ENCODE data around the gene UBAP2L. TPM values are rescaled to one million over a fixed set of nuclear protein-coding genes. Genes with fewer than 3 reads are reported as not detected.

The UBAP2L gene
- total and polyA plus RNA-seq, 2 donors (not counting 1 experiment from before 2014, with no cell fraction given) = 147 to 218 TPM

- H3K27ac Mint-ChIP-seq = peak overlapping the region; percentile 69
- no peaks in the 10 kb centered on the region for H3K27me3 Mint-ChIP-seq
- Histone ChIP-seq H3K79me2 (ENCODE audit: control insufficient read depth, insufficient read depth, low read length) (peaks cover 99% of the 10 kb centered on the region), H3K4me2 (replicated peaks; ENCODE audit: low read depth, low read length, poor library complexity, severe bottlenecking) (peak overlapping the region; percentile 96), H3K4me3 (ENCODE audit: control extremely low read depth in 1 of 5, extremely low read depth in 1 of 5, insufficient read depth in 1 of 5, low read depth in 2 of 5, low read length in 4 of 5) (no peak overlapping the region), H3K36me3 (replicated peaks in 1 of 2; ENCODE audit: control extremely low read depth in 1 of 2, control insufficient read depth in 1 of 2, extremely low read depth in 1 of 2, insufficient read depth in 2 of 2, low read length in 1 of 2) (peaks cover 12 to 51% of the 10 kb centered on the region in 2 experiments), H3K9ac (ENCODE audit: low read length) (peak overlapping the region; percentile 9), H4K20me1 (ENCODE audit: control insufficient read depth, insufficient read depth, low read length, poor library complexity, severe bottlenecking) (peaks cover 81% of the 10 kb centered on the region), H3K27me3 (replicated peaks in 1 of 4; ENCODE audit: control extremely low read depth in 1 of 4, control insufficient read depth in 3 of 4, insufficient read depth in 4 of 4, low read length in 3 of 4) (no peaks in the 10 kb centered on the region), H3K4me1 (ENCODE audit: control insufficient read depth in 2 of 2, insufficient read depth in 2 of 2, low read length in 2 of 2) (peaks cover 59 to 63% of the 10 kb centered on the region in 2 donors), H3K9me3 (ENCODE audit: control extremely low read depth in 1 of 3, control insufficient read depth in 2 of 3, insufficient read depth in 1 of 3, low read length in 2 of 3) (no peaks in the 10 kb centered on the region), H3K27ac (ENCODE audit: low read length in 2 of 2) (peak overlapping the region in 1 of 2 donors; percentile 94), H2AFZ (ENCODE audit: insufficient read depth, low read depth, low read length, poor library complexity, severe bottlenecking) (no peak overlapping the region)
- WGBS (ENCODE audit: insufficient coverage) = no CpG with 5 or more reads among the region's 2 CpGs
- peak overlapping the region; percentile 49 for H3K4me3 Mint-ChIP-seq
- no peak for DNase-seq
- intact Hi-C loops (cut with micrococcal nuclease) = no loop called here
- TF ChIP-seq EZH2 (IDR thresholded peaks at IDR 0.05; ENCODE audit: borderline replicate concordance, insufficient read depth, low read depth, low read length, poor library complexity, severe bottlenecking) = no peak
- TF ChIP-seq, protein P1, sequence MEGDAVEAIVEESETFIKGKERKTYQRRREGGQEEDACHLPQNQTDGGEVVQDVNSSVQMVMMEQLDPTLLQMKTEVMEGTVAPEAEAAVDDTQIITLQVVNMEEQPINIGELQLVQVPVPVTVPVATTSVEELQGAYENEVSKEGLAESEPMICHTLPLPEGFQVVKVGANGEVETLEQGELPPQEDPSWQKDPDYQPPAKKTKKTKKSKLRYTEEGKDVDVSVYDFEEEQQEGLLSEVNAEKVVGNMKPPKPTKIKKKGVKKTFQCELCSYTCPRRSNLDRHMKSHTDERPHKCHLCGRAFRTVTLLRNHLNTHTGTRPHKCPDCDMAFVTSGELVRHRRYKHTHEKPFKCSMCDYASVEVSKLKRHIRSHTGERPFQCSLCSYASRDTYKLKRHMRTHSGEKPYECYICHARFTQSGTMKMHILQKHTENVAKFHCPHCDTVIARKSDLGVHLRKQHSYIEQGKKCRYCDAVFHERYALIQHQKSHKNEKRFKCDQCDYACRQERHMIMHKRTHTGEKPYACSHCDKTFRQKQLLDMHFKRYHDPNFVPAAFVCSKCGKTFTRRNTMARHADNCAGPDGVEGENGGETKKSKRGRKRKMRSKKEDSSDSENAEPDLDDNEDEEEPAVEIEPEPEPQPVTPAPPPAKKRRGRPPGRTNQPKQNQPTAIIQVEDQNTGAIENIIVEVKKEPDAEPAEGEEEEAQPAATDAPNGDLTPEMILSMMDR (IDR thresholded peaks at IDR 0.05) = no peak
- CTCF ChIA-PET = interaction anchor here (0.9 to 1.5 kb wide), 2 partner anchors 21 to 434 kb away, joined by 4 to 6 read pairs; no protein-coding TSS in a partner anchor
- POLR2A ChIA-PET = interaction anchor here (0.6 to 1.2 kb wide), 2 partner anchors 23 to 25 kb away, joined by 3 to 5 read pairs; partner anchors contain the start of gene NUP210L
- H3K4me1 Mint-ChIP-seq = peaks cover 75% of the 10 kb centered on the region
- ATAC-seq (ENCODE audit: low read depth) = no peak
- H3K9me3 Mint-ChIP-seq (ENCODE audit: insufficient read depth) = no peaks in the 10 kb centered on the region
Observed at GRCh38 chr1:154178013-154178412, 42.7 kb upstream of the UBAP2L start.
